Measurements from ENCODE around the gene GPC1. TPM values are rescaled to one million over a fixed set of nuclear protein-coding genes. Genes with fewer than 3 reads are reported as not detected.
A peak's percentile ranks its signal among the peaks of the same experiment; 100 is the strongest.

The GPC1 gene
- total RNA-seq, 1 donor from 2014 or later, result 187 TPM

DNA sequence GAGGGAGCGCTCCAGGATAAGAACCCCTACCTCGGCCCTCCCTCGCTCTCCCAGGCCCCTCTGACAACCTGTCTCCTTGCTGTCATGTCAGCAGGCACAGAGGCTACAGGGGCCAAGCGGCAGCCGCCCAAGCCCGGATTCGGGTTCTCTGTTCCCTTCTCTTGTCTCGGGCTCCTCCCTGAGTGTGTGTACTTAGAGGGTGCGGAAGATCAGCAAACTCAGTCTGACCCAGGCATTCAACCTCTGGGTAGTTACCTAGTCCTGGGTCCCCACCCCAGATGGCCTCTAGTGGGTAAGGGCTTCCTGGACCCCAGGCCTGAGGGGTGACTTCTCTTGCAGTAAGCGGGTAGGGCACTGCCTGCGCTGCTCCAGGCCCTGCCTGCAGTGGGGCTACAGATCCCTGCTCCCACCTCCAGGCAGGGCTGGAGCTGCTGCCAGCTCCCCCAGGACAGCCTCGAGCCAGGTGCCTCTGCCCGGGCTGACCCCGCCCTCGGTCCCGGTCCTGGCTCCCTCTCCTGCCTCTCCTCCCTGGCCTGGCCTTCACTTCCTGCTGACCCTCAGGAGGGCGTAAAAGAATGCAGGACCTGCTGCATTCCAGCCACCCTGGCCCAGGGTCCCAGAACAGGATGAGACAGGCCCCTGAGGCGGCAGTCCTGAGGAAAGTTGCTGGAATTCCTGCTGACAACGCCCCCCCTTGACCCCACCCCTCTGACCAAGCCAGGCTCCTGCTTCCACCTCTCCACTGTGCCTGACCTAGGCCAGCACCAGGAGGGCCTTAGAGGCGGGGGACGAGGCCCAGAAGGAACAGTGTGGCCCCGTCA lies 22.0 kb downstream of the GPC1 start:
- Histone ChIP-seq H3K27me3 (ENCODE audit: low read depth) (peaks cover 57% of the 10 kb centered on the region), H3K9me3 (replicated peaks) (no peaks in the 10 kb centered on the region), H3K27ac (replicated peaks) (no peak overlapping the region), H3K4me1 (peaks cover 44% of the 10 kb centered on the region), H3K4me3 (no peak overlapping the region), H3K36me3 (peaks cover 5% of the 10 kb centered on the region)
- intact Hi-C loops (cut with micrococcal nuclease), result no loop called here
- DNase-seq, result no peak
- TF ChIP-seq, protein P1, sequence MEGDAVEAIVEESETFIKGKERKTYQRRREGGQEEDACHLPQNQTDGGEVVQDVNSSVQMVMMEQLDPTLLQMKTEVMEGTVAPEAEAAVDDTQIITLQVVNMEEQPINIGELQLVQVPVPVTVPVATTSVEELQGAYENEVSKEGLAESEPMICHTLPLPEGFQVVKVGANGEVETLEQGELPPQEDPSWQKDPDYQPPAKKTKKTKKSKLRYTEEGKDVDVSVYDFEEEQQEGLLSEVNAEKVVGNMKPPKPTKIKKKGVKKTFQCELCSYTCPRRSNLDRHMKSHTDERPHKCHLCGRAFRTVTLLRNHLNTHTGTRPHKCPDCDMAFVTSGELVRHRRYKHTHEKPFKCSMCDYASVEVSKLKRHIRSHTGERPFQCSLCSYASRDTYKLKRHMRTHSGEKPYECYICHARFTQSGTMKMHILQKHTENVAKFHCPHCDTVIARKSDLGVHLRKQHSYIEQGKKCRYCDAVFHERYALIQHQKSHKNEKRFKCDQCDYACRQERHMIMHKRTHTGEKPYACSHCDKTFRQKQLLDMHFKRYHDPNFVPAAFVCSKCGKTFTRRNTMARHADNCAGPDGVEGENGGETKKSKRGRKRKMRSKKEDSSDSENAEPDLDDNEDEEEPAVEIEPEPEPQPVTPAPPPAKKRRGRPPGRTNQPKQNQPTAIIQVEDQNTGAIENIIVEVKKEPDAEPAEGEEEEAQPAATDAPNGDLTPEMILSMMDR (IDR thresholded peaks at IDR 0.05; ENCODE audit: borderline replicate concordance), result no peak

DNA sequence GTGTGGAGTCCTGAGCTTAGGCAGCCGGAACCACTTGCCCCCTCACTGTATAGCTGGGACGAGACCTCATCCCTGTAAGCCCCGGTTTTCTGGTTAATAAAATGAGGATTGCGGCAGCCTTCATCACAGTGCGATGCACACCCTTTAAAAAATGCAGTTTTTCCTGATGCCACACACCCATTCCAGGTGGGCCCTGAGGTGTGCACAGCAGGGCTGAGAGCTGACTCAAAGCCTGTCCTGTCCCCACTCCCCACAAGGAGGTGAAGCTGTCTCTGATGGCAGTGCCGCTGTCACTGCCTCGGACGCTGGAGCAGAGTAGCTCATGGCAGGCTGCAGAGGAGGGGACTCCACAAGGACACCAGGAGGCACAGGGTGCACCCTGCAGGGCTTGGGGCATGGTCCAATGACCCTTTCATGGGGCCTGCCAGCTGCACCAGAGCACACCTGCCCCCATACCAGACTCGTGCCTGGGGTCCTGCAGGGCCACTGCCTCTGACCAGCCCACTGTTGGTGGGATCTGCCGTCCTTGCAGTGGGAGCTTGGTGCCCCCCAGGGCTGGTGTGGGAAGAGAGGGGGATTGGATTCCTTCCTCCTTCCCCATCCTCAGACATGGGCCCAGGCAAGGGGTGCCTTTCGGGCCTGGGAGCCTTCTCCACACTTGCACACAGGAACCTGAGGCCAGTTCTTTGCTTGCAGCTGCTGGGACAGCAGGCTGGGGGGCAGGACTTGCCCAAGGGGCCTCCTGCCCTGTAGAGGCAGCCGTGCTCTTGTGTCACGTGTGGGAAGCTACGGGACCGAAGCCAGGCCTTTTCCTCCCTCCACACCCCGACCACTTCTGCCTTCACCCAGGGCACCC lies 22.8 kb downstream of the GPC1 start:
- H3K27ac ChIP-seq (replicated peaks), result no peak overlapping the region
- H3K4me3 ChIP-seq, result no peak overlapping the region
- H3K4me1 ChIP-seq, result peaks cover 43% of the 10 kb centered on the region
- H3K9me3 ChIP-seq (replicated peaks), result no peaks in the 10 kb centered on the region
- TF ChIP-seq, protein P1 (IDR thresholded peaks at IDR 0.05; ENCODE audit: borderline replicate concordance), result no peak
- intact Hi-C loops (cut with micrococcal nuclease), result no loop called here
- H3K36me3 ChIP-seq, result peaks cover 8% of the 10 kb centered on the region
- DNase-seq, result no peak
- peaks cover 53% of the 10 kb centered on the region for H3K27me3 ChIP-seq (ENCODE audit: low read depth)

DNA sequence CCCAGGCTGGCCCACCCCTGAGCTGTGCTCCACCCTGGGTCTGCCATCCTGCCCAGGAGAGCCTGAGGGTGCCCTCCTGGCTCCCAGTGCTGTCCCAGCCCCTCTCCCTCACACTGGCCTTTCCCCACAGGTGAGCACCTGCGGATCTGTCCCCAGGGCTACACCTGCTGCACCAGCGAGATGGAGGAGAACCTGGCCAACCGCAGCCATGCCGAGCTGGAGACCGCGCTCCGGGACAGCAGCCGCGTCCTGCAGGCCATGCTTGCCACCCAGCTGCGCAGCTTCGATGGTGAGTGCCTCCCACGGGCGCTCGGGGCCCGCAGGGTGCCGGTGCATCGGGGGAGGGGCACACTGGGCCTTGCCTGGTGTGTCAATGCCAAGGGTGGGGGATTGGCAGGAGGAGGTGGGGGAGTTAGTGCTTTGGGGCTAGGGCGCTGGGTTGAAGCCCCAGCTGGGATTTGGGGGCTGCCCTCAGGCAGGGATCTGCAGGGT lies 23.5 kb downstream of the GPC1 start:
- TF ChIP-seq, protein P1 (IDR thresholded peaks at IDR 0.05; ENCODE audit: borderline replicate concordance), result no peak
- DNase-seq, result peak; percentile 7

DNA sequence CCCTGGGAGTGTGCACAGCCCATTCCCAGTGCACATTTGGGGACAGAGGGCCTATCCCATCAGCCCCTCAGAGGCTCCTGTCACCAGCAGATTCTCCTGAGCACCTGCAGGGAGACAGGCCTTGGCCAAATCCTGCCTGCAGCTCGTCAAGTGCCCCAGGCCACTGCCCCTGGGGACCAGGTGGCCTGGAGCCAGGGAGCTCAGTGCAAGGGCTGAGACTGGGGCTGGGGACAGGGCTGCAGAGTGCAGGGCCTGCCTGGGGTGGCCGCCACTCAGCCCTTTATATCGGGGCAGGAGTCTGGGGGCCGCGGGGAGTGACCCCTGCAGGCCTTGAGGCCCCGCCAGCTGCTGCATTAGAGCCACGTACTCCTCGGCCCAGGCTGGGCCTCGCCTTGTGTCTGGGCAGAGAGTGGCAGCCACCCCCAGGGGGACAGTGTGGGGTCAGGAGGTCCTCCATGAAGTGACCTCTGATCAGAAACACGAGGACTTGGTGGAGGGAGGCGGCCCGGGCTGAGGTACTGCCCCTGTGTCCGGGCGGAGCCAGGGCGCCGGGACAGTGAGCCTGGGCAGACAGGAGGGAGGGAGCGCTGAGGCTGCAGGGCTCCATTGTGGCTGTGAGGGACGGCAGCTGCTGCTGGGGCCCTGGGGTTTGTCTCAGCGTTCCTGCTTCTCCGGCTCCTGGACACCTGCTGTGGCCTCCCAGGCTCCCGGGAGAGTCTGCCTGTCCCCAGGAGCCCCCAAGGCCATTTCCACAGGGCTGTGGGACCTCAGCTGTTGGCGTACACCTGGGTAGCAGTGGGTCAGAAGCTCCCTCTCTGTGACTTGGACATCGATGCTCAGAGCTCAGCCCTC lies 24.2 kb downstream of the GPC1 start:
- Histone ChIP-seq H3K27ac (replicated peaks) (no peak overlapping the region), H3K9me3 (replicated peaks) (no peaks in the 10 kb centered on the region), H3K4me3 (no peak overlapping the region), H3K36me3 (peaks cover 16% of the 10 kb centered on the region), H3K4me1 (peaks cover 32% of the 10 kb centered on the region), H3K27me3 (ENCODE audit: low read depth) (peaks cover 41% of the 10 kb centered on the region)
- intact Hi-C loops (cut with micrococcal nuclease), result no loop called here
- DNase-seq, result peak; percentile 13
- TF ChIP-seq, protein P1 (IDR thresholded peaks at IDR 0.05; ENCODE audit: borderline replicate concordance), result no peak

More for the DNA sequence above, 23.5 kb downstream of the GPC1 start:
- H3K27ac ChIP-seq (replicated peaks), result no peak overlapping the region
- H3K9me3 ChIP-seq (replicated peaks), result no peaks in the 10 kb centered on the region
- no peak overlapping the region for H3K4me3 ChIP-seq
- H3K36me3 ChIP-seq, result peaks cover 9% of the 10 kb centered on the region
- intact Hi-C loops (cut with micrococcal nuclease), result no loop called here
- peaks cover 48% of the 10 kb centered on the region for H3K27me3 ChIP-seq (ENCODE audit: low read depth)
- peaks cover 38% of the 10 kb centered on the region for H3K4me1 ChIP-seq

DNA sequence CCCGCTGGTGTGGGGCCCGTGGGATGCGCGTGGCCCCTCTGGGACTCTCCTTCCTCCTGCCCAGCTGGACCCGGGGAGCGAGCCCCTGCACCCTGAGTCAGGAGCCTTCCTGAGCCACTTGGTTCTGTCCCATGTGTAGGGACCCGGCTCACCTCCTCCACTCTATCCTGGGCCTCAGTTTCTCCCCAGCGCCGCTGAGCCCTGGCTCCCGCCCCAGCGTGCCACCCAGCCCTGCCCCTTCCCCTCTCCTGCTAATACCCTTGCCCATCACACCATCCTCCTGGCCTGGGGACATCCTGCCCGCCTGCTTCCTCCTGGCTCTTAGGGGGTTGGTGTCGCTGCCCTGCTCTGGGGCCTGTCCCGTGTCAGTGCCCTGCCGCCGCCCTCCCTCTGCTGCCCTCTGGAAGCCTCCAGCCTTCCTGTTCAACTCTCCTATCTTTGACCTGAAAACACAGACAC lies 24.8 kb downstream of the GPC1 start:
- no peak overlapping the region for H3K4me3 ChIP-seq
- peaks cover 35% of the 10 kb centered on the region for H3K27me3 ChIP-seq (ENCODE audit: low read depth)
- no peak overlapping the region for H3K27ac ChIP-seq (replicated peaks)
- TF ChIP-seq, protein P1 (IDR thresholded peaks at IDR 0.05; ENCODE audit: borderline replicate concordance), result no peak
- intact Hi-C loops (cut with micrococcal nuclease), result no loop called here
- peaks cover 23% of the 10 kb centered on the region for H3K36me3 ChIP-seq
- DNase-seq, result peak; percentile 6
- no peaks in the 10 kb centered on the region for H3K9me3 ChIP-seq (replicated peaks)
- H3K4me1 ChIP-seq, result peaks cover 26% of the 10 kb centered on the region

Measured in left ventricle myocardium inferior (tissue), 1 donor.